HepG2 (cell line): Measurements from ENCODE around the gene LRRC8D.

ENCODE experiments used
- CBFB ChIP-seq: sonication (generic); formaldehyde crosslinking; IDR thresholded peaks from 2 replicates; pipeline ENCODE4 v1.4.0; 2020; ENCODE audit warnings: missing genetic modification reagents
- GFI1 ChIP-seq: sonication (generic); formaldehyde crosslinking; IDR thresholded peaks from 2 replicates; pipeline ENCODE4 v1.5.0; 2020; ENCODE audit warnings: missing genetic modification reagents, mild to moderate bottlenecking, borderline replicate concordance
- HES4 ChIP-seq: sonication (generic); formaldehyde crosslinking; IDR thresholded peaks from 2 replicates; pipeline ENCODE4 v1.9.0; 2021; ENCODE audit warnings: mild to moderate bottlenecking, missing genetic modification reagents, borderline replicate concordance
- HNRNPK ChIP-seq: fragments of 200-400 bp; formaldehyde crosslinking; IDR thresholded peaks from 2 replicates; pipeline ENCODE4 v1.6.1; 2018; ENCODE audit warnings: low read length, low read depth, moderate library complexity, mild to moderate bottlenecking; ENCODE audit not compliant: poor library complexity, severe bottlenecking
- TCF7L2 ChIP-seq: IDR thresholded peaks from 2 replicates; pipeline ENCODE4 v1.6.1; 2011; ENCODE audit warnings: mild to moderate bottlenecking, low read depth, low read length, moderate library complexity
- THAP9 ChIP-seq: sonication (generic); formaldehyde crosslinking; IDR thresholded peaks from 2 replicates; pipeline ENCODE4; 2020; ENCODE audit warnings: missing genetic modification reagents, mild to moderate bottlenecking, borderline replicate concordance
- ZMAT5 ChIP-seq: sonication (generic); formaldehyde crosslinking; IDR thresholded peaks from 2 replicates; pipeline ENCODE4 v1.5.0; 2020; ENCODE audit warnings: mild to moderate bottlenecking, low read depth, missing genetic modification reagents, borderline replicate concordance
- ZMYM4 ChIP-seq: sonication (generic); formaldehyde crosslinking; IDR thresholded peaks from 2 replicates; pipeline ENCODE4 v1.8.1; 2023; ENCODE audit warnings: mild to moderate bottlenecking, missing genetic modification reagents
- ZNF18 ChIP-seq: sonication (generic); formaldehyde crosslinking; IDR thresholded peaks from 2 replicates; pipeline ENCODE4 v1.8.0; 2022; ENCODE audit warnings: mild to moderate bottlenecking, missing genetic modification reagents; ENCODE audit not compliant: insufficient replicate concordance
- ZNF557 ChIP-seq: sonication (generic); formaldehyde crosslinking; IDR thresholded peaks from 2 replicates; pipeline ENCODE4 v1.4.0; 2020; ENCODE audit warnings: missing genetic modification reagents
- ZSCAN12 ChIP-seq: sonication (generic); formaldehyde crosslinking; IDR thresholded peaks from 2 replicates; pipeline ENCODE4 v1.9.0; 2021; ENCODE audit warnings: mild to moderate bottlenecking, missing genetic modification reagents

- no peak for TF ChIP-seq ZMYM4 (CRISPR knock-in tag)
- TF ChIP-seq ZNF18 (CRISPR knock-in tag): no peak
- no peak for TF ChIP-seq ZNF557 (CRISPR knock-in tag)
- TF ChIP-seq TCF7L2: no peak
- TF ChIP-seq HNRNPK: no peak
- no peak for TF ChIP-seq THAP9 (CRISPR knock-in tag)
- no peak for TF ChIP-seq CBFB (CRISPR knock-in tag)
- no peak for TF ChIP-seq HES4 (CRISPR knock-in tag)
- TF ChIP-seq ZSCAN12 (CRISPR knock-in tag): no peak
- TF ChIP-seq ZMAT5: no peak
- no peak for TF ChIP-seq GFI1 (CRISPR knock-in tag)
Observed at GRCh38 chr1:89807503-89807902, 13.3 kb upstream of the LRRC8D start.
